IgD-negative memory B cell (primary cell): ENCODE results near the gene RPL39L. TPM values are rescaled to one million over a fixed set of nuclear protein-coding genes. Genes with fewer than 3 reads are reported as not detected.

Experiments
- H3K27ac Mint-ChIP-seq, 3 donors: one replicate each; pipeline ENCODE4 v1.8.0; 2020 to 2022; ENCODE audit warnings: mild to moderate bottlenecking in 3 of 3, mixed read lengths in 3 of 3, moderate library complexity in 1 of 3
- H3K27me3 Mint-ChIP-seq: one replicate; pipeline ENCODE4 v1.8.0; 2021; ENCODE audit warnings: mixed read lengths
- H3K36me3 Mint-ChIP-seq: one replicate; pipeline ENCODE4 v1.8.0; 2020; ENCODE audit warnings: mild to moderate bottlenecking, mixed read lengths
- H3K4me1 Mint-ChIP-seq, 3 donors: one replicate each; pipeline ENCODE4 v1.8.0; 2020 to 2022; ENCODE audit warnings: mixed read lengths in 3 of 3, mild to moderate bottlenecking in 1 of 3
- H3K4me3 Mint-ChIP-seq, 4 donors: one replicate each; pipeline ENCODE4 v1.8.0; 2020 to 2022; ENCODE audit warnings: mild to moderate bottlenecking in 4 of 4, mixed read lengths in 4 of 4, moderate library complexity in 3 of 4
- H3K9me3 Mint-ChIP-seq, 3 donors: one replicate each; pipeline ENCODE4 v1.8.0; 2020 to 2021; ENCODE audit warnings: mixed read lengths in 3 of 3, mild to moderate bottlenecking in 1 of 3
- polyA plus RNA-seq: library from polyadenylated mRNA; unstranded; fragments of 300-500 nt; fragmentation: Illumina TruSeq; gene quantifications from one replicate; pipeline ENCODE4 v1.2.3, GENCODE V29; 2021

RPL39L gene
- polyA plus RNA-seq, 1 donor from 2014 or later = 15.0 TPM

DNA sequence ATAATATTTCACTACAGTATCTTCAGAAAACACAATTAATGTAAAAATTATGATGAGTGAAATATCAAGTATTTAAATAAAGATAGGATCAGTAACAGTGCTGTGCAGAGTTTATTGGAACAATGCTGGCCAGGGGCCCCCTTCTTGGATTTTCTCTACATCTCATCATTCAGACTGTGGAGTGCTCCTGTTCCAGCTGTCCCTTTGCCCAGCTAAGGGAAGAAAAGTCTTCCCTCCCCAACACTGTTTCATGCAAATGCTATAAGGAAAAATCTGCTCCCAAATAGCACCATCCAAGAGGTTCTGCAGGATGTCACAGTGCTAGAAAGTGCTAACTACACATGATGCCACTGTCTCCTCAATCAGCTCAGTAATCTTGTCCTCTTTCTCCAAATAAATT lies 64.5 kb downstream of the RPL39L start:
- peaks cover 6% of the 10 kb centered on the region for H3K36me3 Mint-ChIP-seq

GRCh38 chr3:187073581-187074098 lies 65.7 kb downstream of the RPL39L start:
- Mint-ChIP-seq H3K36me3 (peaks cover 13% of the 10 kb centered on the region), H3K27me3 (no peaks in the 10 kb centered on the region)

More for the DNA sequence above, 64.5 kb downstream of the RPL39L start:
- H3K27me3 Mint-ChIP-seq = no peaks in the 10 kb centered on the region
- H3K9me3 Mint-ChIP-seq = peaks cover 0 to under 1% (median 0%) of the 10 kb centered on the region in 3 donors
- no peak overlapping the region for H3K4me3 Mint-ChIP-seq
- H3K27ac Mint-ChIP-seq = peak overlapping the region; percentile 35 to 89 (median 84)
- peaks cover 24 to 31% (median 28%) of the 10 kb centered on the region in 3 donors for H3K4me1 Mint-ChIP-seq

DNA sequence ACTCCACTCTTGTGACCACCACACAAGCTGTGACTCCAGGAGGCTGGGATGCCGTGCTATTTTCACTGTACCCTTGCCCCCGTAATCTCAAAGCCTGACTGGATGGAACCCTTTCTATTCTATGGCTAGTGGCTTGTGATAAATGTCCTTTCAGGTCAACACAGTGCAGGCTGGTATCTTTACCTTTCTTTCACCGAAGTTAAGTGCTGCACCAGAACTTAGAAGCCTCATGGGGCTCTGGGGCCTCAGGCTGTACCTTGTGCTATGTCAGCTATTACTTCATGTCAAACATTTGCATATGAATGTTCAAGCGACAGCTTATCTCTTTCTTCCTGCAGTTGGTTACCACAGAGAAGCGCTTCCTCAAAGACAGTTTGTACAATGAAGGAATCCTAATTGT lies 66.8 kb downstream of the RPL39L start:
- Mint-ChIP-seq H3K36me3 (peaks cover 15% of the 10 kb centered on the region), H3K4me1 (peaks cover 27 to 48% (median 42%) of the 10 kb centered on the region in 3 donors), H3K27ac (peak overlapping the region; percentile 62 to 93 (median 91)), H3K27me3 (no peaks in the 10 kb centered on the region), H3K9me3 (peaks cover 0 to 5% (median 0%) of the 10 kb centered on the region in 3 donors), H3K4me3 (peak overlapping the region; percentile 16 to 88 (median 68))

More at GRCh38 chr3:187073581-187074098, 65.7 kb downstream of the RPL39L start:
- peaks cover 0 to 5% (median 0%) of the 10 kb centered on the region in 3 donors for H3K9me3 Mint-ChIP-seq
- H3K4me1 Mint-ChIP-seq = peaks cover 27 to 40% (median 38%) of the 10 kb centered on the region in 3 donors
- H3K4me3 Mint-ChIP-seq = peak overlapping the region in 1 of 4 donors; percentile 60
- H3K27ac Mint-ChIP-seq = peak overlapping the region in 2 of 3 donors; percentile 91 to 93

- Mint-ChIP-seq H3K27ac (peak overlapping the region; percentile 62 to 93 (median 91)), H3K36me3 (peaks cover 15% of the 10 kb centered on the region), H3K4me3 (peak overlapping the region in 3 of 4 donors; percentile 17 to 88 (median 60)), H3K27me3 (no peaks in the 10 kb centered on the region), H3K9me3 (peaks cover 0 to 5% (median 0%) of the 10 kb centered on the region in 3 donors), H3K4me1 (peaks cover 27 to 52% (median 45%) of the 10 kb centered on the region in 3 donors)
Observed at GRCh38 chr3:187072102-187072501, 67.2 kb downstream of the RPL39L start.

Other genes with a start within 250 kb of the RPL39L start
- 257 TPM for gene ST6GAL1, start 209.0 kb downstream of the RPL39L start, polyA plus RNA-seq
- not detected for gene RTP1, start 58.0 kb upstream of the RPL39L start, polyA plus RNA-seq
- not detected for gene MASP1, start 152.2 kb upstream of the RPL39L start, polyA plus RNA-seq
- gene RTP4, start 228.9 kb upstream of the RPL39L start, polyA plus RNA-seq = 5.9 TPM